22Rv1 (cell line): ENCODE results near the gene SLC6A20.
"Not testable (repeated sequence)": the region's sequence is repeated elsewhere in the genome, so short reads cannot be mapped to it uniquely, and the experiment has no call there.

ENCODE experiments used
- H3K27ac ChIP-seq: fragments of 450-650 bp; 2 replicates; pipeline ENCODE4 v1.5.1; 2017
- ZFX ChIP-seq: fragments of 450-650 bp; IDR thresholded peaks from 2 replicates; pipeline ENCODE4 v1.6.1; 2017; ENCODE audit warnings: antibody characterized with exemption, borderline replicate concordance
- TF ChIP-seq, protein P1 (sequence below): fragments of 450-650 bp; IDR thresholded peaks from 2 replicates; pipeline ENCODE4 v1.5.1; 2017; ENCODE audit warnings: mild to moderate bottlenecking

The SLC6A20 gene

DNA sequence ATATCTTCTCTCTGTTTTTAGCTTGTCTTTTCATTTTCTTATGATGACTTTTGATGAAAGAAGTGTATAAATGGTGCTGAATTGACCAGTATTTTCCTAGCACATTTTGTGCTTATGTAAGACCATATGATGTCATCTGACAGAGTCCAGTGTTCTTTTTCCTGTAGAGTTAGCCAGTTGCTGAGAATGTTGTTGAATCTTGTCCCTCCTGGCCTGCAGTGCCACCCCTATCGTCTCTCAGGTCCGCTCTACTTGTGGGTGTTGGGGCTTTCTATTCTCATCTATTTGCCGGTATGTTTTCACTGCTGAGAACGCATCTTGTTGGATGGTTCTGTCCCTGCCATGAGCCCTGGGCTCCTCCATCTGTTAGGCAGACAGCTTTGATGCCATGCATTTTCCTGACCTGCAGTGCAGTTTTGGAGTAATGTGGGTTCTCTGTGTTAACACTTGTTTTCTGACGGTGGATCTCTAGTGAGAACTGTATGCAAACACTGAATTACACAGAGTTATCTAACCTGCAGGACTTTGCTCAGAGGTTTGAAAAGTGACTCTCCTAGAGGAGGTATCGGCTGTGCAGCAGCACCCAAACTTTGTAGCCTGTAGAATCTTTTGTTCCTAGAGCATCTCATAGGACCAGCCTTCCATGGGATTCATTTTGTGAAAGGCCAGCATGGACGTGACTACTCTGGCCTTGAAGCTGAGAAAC is 44.6 kb downstream of the SLC6A20 start:
- no peak overlapping the region for H3K27ac ChIP-seq
- no peak for TF ChIP-seq ZFX
- TF ChIP-seq, protein P1, sequence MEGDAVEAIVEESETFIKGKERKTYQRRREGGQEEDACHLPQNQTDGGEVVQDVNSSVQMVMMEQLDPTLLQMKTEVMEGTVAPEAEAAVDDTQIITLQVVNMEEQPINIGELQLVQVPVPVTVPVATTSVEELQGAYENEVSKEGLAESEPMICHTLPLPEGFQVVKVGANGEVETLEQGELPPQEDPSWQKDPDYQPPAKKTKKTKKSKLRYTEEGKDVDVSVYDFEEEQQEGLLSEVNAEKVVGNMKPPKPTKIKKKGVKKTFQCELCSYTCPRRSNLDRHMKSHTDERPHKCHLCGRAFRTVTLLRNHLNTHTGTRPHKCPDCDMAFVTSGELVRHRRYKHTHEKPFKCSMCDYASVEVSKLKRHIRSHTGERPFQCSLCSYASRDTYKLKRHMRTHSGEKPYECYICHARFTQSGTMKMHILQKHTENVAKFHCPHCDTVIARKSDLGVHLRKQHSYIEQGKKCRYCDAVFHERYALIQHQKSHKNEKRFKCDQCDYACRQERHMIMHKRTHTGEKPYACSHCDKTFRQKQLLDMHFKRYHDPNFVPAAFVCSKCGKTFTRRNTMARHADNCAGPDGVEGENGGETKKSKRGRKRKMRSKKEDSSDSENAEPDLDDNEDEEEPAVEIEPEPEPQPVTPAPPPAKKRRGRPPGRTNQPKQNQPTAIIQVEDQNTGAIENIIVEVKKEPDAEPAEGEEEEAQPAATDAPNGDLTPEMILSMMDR = no peak

DNA sequence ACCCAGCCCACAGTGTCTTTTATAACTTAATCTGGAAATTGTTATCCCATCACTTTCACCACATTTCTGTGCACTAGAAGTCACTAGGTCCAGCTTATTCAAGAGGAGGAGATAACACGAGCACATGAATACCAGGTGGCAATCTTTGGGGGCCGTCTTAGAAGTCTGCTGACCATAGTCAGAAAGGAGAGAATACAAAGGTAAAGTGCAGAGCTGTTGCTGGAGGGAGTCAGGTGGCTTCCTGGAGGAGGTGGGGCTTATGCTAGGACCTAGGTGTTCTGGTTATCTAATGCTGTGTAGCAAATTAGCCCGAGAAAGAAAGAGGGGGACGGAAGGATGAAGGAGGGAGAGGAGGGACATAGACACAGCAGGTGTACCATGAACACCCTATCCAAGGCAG is 46.5 kb downstream of the SLC6A20 start:
- H3K27ac ChIP-seq = no peak overlapping the region
- TF ChIP-seq, protein P1 = no peak
- TF ChIP-seq ZFX = no peak

DNA sequence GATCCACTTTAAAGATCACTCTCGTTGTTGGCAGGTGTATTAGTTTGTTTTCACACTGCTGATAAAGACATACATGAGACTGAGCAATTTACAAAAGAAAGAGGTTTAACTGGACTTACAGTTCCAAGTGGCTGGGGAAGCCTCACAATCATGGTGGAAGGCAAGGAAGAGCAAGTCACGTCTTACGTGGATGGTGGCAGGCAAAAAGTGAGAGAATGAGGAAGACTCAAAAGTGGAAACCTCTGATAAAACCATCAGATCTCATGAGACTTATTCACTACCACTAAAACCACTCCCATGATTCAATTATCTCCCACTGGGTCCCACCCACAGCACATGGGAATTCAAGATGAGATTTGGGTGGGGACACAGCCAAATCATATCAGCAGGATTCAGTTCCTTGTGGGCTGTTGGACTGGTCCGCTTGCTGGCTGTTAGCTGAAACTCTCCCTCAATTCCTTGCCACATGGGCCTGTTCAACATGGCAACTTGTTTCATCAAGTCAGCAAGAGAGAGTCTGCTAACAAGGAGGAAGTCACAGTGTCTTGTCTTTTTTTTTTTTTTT is 47.2 kb downstream of the SLC6A20 start:
- not testable (repeated sequence) for H3K27ac ChIP-seq

DNA sequence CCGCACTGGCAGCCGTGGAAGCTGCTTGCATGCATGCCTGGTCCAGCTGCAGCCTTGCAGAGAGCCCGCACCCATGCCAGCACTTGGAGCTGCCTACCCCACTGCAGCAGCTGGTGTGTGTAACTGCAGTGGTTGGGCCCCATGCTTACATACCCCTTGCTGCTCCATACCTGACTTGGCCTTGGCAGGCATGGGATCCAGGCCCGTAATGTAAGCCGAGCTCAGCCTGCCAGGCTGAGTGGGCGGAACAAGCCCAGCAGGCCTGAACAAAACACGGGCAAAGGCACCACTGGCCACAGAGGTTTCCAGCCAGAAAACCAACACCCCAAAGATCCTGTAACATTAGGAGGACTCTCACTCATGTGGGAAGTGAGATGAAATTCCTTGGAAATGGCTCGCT is 48.3 kb downstream of the SLC6A20 start:
- no peak for TF ChIP-seq ZFX
- TF ChIP-seq, protein P1 = no peak
- no peak overlapping the region for H3K27ac ChIP-seq

DNA sequence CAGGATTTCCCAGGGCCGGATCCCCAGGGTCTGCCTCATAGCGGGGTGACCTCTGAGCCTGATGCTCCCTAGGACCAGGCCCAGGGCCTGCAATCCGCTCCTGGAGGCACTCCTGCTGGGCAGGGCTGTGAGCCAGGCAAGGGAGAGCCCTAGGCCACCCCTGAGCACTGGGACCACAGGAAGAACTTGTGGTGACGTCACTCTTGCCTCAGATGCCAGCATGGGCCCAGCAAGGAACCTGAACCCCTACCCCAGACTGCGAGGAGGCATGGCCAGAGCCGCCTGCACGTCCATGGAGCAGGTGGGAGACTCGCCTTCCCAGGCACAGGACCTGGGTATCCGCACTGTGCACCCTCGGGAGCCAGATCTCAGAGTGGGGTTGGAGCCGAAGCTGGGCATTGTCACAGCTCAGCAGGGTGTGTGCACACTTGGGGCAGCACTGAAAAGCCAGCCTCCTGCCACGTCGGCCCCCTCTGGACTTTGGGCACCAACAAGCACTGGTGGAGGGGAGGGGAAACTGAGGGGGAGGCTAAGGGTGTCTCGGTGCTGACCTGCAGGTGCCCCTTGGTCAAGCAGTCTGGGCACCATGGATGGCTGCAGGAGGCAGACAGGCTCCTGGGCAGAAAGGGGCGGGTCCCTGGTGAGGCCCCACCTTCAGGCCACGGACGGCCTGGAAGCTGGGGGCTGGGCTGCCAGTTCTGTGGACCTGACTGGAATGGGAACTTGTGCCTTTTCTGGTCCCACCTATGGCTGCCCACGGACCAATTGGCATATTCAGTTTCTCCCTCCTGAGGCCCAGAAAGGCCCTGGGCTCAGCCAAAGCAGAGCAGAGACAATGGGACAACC is 49.3 kb downstream of the SLC6A20 start:
- TF ChIP-seq, protein P1 = no peak
- TF ChIP-seq ZFX = no peak
- H3K27ac ChIP-seq = no peak overlapping the region

DNA sequence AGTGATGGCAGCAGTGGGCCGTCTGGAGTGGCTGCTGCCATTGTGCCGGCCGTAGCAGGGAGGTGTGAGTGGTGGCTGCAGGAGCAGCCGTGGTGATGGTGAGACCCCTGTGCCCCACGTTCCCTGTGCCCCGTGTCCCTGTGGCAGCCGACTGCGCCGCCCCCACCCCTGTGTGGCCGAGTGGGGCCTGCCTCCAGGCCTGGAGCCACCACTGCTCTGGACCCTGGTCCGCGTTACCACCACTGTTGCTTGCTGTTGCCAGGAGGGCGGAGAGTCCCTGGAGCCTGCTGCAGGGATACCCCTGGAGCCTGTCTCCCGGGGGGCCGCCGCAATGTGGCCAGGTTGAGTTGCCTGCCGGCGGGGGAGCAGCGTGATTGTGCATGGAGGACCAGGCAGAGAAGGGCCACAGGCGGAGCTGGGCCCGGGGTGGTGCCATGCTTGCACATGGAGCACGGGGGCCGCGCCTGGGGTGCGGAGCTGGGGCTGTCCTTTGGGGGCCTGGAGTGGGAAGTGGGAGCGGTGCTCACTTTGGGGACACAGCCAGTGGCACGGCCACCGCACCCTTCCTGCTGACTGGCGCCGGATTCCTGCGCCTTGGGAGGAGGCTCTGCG is 50.1 kb downstream of the SLC6A20 start:
- H3K27ac ChIP-seq = no peak overlapping the region
- TF ChIP-seq ZFX = no peak
- TF ChIP-seq, protein P1 = no peak

DNA sequence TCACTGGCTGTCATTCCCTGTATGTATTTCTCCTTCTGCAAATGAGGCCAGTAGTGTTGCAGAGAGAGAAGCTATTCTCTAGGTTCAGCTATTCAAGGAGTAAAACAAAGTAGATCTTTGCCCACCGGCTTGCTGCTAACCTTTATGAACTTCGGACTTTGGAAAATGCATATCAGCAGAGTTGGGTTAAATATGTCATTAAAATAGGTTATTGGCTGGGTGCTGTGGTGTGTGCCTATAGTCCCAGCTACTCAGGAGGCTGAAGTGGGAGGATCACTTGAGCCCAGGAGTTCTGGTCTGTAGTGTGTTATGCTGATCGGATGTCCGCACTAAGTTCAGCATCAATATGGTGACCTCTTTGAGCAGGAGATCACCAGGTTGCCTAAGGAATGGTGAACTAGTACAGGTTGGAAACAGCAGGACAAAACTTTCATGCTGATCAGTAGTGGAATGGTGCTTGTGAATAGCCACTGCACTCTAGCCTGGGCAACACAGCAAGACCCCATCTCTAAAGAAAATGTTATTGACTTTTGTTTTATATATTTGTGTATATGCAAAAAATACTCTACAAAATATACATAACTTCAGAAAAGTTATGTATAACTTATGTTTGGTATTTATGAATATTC is 53.8 kb downstream of the SLC6A20 start:
- no peak for TF ChIP-seq ZFX
- TF ChIP-seq, protein P1 = no peak
- H3K27ac ChIP-seq = no peak overlapping the region
